Central memory CD8-positive, alpha-beta T cell (primary cell): ENCODE measurements around the gene RNF112.

Experiments
- ATAC-seq: fragments of 150-1000 bp; cut with Tn5 transposase; replicated peaks from 2 replicates; pipeline ENCODE4 v1.10.0; 2022; ENCODE audit warnings: mild to moderate bottlenecking, moderate FRiP score, moderate number of reproducible peaks; ENCODE audit not compliant: poor library complexity, severe bottlenecking; ENCODE audit errors: extremely low read depth
- DNase-seq, 2 donors: peaks; one replicate each; pipeline ENCODE4 v3.0.0; 2021; ENCODE audit warnings: low spot score in 2 of 2
- H3K27ac Mint-ChIP-seq: one replicate; pipeline ENCODE4 v1.8.0; 2022; ENCODE audit warnings: low read depth, mild to moderate bottlenecking, moderate library complexity, mixed read lengths
- H3K27me3 Mint-ChIP-seq: one replicate; pipeline ENCODE4 v1.8.0; 2022; ENCODE audit warnings: mixed read lengths
- H3K36me3 Mint-ChIP-seq: one replicate; pipeline ENCODE4 v1.8.0; 2022; ENCODE audit warnings: mild to moderate bottlenecking, moderate library complexity, mixed read lengths; ENCODE audit not compliant: insufficient read depth
- H3K4me1 Mint-ChIP-seq: one replicate; pipeline ENCODE4 v1.8.0; 2022; ENCODE audit warnings: mixed read lengths
- H3K4me3 Mint-ChIP-seq: one replicate; pipeline ENCODE4 v1.8.0; 2022; ENCODE audit warnings: mild to moderate bottlenecking, moderate library complexity, mixed read lengths
- H3K9me3 Mint-ChIP-seq: one replicate; pipeline ENCODE4 v1.8.0; 2022; ENCODE audit warnings: mixed read lengths

RNF112 gene

DNA sequence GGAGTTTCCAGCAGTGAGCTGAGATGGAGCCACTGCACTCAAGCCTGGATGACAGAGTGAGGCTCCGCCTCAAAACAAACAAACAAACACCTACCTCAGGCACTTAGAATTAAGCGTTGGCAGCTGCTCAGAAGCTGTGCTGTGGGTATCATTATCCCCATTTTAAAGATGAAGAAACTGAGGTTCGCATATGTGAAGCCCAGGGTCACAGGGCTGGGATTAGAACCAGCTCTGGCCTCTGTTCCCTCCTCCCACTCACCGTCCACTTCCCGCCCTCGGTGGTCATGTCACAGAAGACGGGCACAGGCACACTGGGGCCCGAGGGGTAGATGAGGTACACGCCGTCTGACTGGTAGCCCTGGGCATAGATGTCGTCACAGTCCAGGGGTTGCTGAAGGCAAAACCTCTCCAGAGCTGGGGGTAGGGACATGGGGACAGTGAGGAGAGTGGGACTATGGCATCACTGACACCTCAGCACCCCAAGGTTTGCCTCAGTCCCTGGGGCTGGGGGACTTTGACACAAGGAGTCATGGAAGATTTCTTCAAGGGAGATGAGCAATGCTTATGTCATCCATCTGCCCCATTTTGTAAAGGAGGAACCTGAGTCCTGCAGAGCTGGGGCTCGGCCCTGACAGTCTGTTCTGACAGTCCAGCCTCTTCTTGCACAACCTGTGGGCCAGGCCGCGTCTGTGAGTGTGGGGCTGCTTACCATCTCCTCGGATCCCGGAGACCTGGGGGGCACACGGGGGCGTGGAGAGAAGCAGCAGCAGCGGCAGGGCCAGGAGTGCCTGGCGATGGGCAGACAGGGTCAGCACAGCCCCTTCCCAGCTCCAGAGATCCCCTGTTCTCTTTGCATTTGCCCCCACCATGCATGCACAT is 24.7 kb upstream of the RNF112 start:
- Mint-ChIP-seq H3K27ac (no peak overlapping the region), H3K4me3 (no peak overlapping the region), H3K36me3 (peaks cover 5% of the 10 kb centered on the region), H3K9me3 (no peaks in the 10 kb centered on the region), H3K4me1 (peaks cover 17% of the 10 kb centered on the region), H3K27me3 (no peaks in the 10 kb centered on the region)
- ATAC-seq (no peak), DNase-seq (no peak)

DNA sequence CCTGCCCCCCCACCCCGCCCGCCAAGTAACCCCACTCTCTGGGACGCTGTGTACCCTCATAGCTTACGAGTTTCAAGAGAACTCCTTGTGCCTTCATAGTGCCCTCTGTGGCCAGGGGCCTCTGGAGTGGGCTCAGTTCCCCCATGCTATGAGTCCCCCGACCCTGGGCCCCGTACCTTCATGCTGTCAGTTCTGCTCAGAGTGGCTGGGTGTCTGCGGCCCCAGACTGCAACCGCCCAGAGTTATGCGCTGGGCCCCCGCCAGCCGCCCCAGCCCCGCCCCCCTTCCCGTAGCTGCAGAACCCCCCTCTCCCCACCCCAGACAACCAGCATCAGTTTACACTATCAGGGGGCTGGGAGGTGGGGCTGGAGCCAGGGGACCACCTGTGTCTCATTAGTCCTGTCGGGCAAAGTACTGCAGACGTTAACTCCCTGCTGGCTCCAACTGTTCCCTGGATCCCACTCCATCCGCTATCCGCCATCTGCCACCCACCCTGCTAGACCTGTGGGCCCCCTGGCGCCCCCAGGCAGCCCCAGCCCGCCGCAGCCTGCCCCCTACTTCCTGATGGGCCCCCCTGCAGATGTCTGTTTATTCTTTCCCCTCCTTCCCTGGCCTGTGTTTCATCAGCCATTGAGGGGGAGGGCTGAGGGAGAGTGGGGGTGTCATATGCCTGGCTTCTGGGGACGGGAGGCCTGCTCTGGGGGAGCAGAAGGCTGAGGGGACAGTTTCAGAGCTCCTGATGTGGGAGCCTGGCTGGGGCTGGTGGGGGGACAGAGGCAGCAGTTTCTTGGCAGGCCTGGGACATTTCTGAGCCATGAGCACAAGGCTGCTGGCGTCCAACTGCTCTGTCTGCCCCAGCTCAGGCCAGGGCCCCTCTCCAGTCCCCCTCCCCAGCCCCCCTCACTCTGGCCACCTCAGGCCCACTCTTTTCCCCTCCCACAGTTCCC is 23.8 kb upstream of the RNF112 start, which contains the start of gene MFAP4:
MFAP4 (minus strand) TSS at position 217 of the 947 bp plus-strand sequence; CDS start at position 182, 35 bp downstream.
- H3K27me3 Mint-ChIP-seq, result no peaks in the 10 kb centered on the region
- peaks cover 2% of the 10 kb centered on the region for H3K36me3 Mint-ChIP-seq
- peaks cover 17% of the 10 kb centered on the region for H3K4me1 Mint-ChIP-seq
- H3K27ac Mint-ChIP-seq, result no peak within 1 kb of the TSS
- ATAC-seq (no peak), DNase-seq (no peak)
- no peaks in the 10 kb centered on the region for H3K9me3 Mint-ChIP-seq
- no peak within 1 kb of the TSS for H3K4me3 Mint-ChIP-seq

DNA sequence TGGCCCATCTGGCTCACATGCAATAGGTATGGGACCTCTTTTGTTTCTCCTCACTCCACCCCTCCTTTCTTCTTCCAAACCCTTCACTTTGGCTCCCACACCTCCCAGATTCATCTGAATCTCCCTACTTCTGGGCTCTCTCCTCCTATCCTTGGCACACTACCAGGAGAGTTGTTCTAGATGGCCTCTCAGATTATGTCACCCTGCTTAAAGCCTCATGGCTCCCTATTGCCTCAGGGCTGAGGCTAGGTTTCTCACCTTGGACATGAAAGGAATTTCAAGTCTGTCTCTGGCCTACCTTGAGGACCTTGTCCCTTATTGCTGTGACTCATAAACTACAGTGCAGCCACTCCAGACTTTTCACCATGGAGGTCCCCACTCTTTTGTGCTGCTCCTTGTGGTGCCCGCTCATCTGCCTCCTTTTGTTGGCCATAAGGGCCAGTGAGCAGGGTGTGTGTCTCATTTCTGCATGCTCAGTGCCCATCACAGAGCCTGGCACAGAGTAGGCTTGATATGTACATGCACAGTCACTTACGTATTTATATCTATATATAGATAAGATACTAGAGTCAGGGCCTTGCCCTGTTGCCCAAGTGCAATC is 23.0 kb upstream of the RNF112 start:
- Mint-ChIP-seq H3K4me1 (peaks cover 17% of the 10 kb centered on the region), H3K27ac (no peak overlapping the region), H3K4me3 (no peak overlapping the region), H3K9me3 (no peaks in the 10 kb centered on the region), H3K36me3 (peaks cover 2% of the 10 kb centered on the region), H3K27me3 (no peaks in the 10 kb centered on the region)
- DNase-seq, result no peak
- ATAC-seq, result no peak

DNA sequence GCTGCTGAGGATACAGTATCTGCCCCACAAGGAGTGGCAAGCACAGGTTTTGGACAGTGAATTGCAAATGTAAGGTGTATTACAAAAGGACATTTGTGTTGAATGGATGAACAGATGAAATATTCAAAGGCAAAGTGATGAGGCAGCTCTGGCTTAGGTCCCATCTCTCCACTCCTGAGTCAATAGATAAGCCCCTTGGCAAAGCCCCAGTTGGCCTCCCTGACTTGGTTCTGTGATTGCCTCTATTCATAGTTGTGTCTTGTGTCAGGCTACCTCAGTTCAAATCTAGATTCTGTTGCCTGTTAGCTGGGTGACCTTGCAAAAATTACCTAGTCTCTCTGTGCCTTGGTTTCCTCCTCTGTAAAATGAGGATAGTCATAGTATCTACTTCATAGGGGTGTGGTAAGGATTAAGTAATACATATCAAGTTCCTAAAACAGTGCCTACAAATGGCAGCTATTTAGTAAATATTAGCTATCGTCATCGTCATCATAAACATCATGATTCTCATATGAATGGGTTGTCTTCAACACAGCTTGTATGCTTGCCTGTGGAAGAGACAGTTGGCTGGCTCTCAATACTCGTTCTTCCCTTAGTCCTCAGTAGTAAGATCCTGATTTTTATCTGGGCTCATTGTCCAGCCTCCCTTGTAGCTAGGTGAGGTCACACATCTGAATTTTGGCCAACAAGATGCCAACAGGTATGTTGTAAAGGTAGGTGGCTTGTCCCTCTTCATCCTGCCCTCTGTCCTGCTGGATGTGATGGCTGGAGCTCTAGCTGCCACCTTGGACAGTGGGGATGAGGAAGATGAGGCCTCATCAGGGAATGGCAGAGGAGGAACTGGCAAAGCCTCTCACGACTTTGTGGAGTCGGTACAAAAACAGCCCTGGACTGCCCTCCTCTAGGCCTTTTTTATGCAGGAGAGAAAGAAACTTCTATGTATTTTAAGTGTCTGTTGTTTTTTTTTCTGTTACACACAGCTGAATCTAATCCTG is 21.9 kb upstream of the RNF112 start:
- ATAC-seq, result no peak
- Mint-ChIP-seq H3K36me3 (peaks cover 2% of the 10 kb centered on the region), H3K27ac (no peak overlapping the region), H3K4me3 (no peak overlapping the region), H3K4me1 (peaks cover 10% of the 10 kb centered on the region), H3K27me3 (no peaks in the 10 kb centered on the region), H3K9me3 (no peaks in the 10 kb centered on the region)
- no peak for DNase-seq

DNA sequence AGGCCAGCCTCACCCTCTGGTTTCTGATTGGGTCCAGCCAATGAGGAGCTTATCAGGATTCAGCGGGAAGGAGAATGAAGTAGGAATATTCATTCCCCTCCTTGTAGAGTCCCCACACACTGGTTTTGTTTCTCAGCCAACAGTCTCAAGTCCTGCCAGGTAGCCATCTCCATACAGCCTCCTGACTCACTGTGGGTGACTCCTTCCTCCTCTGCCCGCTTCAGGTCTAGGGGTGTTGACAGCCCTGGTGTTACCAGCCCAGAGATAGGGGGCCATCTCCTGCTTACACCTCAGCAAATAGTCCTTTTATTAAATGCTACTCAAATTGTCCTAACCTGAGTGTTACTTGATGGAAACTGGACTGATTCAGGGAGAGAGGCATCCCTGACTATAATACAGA is 20.1 kb upstream of the RNF112 start:
- Mint-ChIP-seq H3K27ac (no peak overlapping the region), H3K4me1 (peaks cover 4% of the 10 kb centered on the region), H3K27me3 (no peaks in the 10 kb centered on the region), H3K4me3 (no peak overlapping the region), H3K36me3 (no peaks in the 10 kb centered on the region), H3K9me3 (no peaks in the 10 kb centered on the region)
- DNase-seq, result no peak
- no peak for ATAC-seq

DNA sequence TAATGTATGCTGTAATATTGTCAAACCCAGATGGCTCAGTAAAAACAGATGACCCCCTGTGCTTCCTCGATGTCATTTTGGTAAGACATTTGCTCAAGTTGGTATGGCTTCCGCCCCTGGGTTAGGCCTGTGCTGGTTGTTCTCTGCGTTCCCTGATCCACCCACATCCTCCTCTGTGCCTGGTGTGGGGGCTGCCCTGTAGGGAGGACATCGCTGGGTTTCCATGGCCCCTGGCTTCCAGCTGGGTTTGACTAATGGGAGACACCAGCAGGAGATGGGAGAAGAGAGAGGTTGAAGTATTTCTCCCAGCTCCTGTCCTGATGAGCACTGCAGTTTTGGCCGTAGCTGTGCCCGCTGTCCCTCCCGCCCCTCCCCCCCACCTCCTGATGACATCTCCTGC is 19.6 kb upstream of the RNF112 start:
- H3K4me3 Mint-ChIP-seq, result no peak overlapping the region
- no peaks in the 10 kb centered on the region for H3K27me3 Mint-ChIP-seq
- DNase-seq (no peak), ATAC-seq (no peak)
- H3K27ac Mint-ChIP-seq, result no peak overlapping the region
- H3K9me3 Mint-ChIP-seq, result no peaks in the 10 kb centered on the region
- peaks cover 1% of the 10 kb centered on the region for H3K4me1 Mint-ChIP-seq
- no peaks in the 10 kb centered on the region for H3K36me3 Mint-ChIP-seq

DNA sequence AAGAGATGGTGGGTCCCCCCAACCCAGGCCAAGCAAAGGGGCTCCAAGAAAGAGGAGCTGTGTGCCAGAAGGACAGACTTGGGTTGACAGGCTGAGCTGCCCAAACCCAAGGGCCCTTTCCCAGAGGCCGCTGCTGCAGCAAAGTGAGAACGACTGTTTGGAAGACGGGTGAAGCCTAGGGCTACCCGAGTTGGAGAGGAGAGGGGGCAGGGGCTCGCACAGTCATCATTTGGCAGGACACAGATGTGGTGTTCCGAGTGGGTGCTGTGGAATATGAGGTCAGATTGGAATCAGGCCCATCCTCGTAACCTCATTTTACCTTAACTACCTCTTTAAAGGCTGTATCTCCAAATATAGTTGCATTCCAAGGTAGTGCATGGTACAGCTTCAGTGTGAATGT is 18.7 kb upstream of the RNF112 start:
- no peak for ATAC-seq
- no peaks in the 10 kb centered on the region for H3K36me3 Mint-ChIP-seq
- no peak overlapping the region for H3K27ac Mint-ChIP-seq
- H3K4me3 Mint-ChIP-seq, result no peak overlapping the region
- H3K27me3 Mint-ChIP-seq, result no peaks in the 10 kb centered on the region
- no peaks in the 10 kb centered on the region for H3K4me1 Mint-ChIP-seq
- H3K9me3 Mint-ChIP-seq, result no peaks in the 10 kb centered on the region
- DNase-seq, result no peak

DNA sequence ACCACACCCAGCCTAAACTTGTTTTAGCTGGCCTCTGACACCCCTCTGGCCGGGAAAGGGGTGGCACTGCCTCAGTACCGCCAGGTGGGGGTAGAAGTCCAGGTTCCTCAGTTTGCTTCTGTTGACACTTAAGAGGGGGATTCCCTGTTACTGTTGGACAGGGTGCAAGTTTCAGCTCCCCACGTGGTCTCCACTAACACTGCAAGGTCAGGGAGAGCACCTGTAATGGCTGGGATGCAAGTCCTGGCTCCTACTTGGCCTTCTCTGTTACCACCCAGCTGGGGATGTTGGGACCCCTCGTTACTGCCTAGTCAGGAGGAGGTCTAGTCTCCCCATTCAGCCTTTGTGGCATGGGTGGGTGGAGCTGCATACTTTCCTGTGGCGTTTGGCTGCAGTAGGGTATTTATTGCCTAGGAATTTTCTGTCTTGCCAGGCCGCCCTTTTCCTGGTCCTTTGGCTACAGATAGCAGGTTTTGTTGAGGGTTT is 13.4 kb upstream of the RNF112 start:
- H3K27me3 Mint-ChIP-seq, result no peaks in the 10 kb centered on the region
- H3K4me3 Mint-ChIP-seq, result no peak overlapping the region
- ATAC-seq (no peak), DNase-seq (no peak)
- no peaks in the 10 kb centered on the region for H3K4me1 Mint-ChIP-seq
- H3K36me3 Mint-ChIP-seq, result peaks cover 3% of the 10 kb centered on the region
- no peaks in the 10 kb centered on the region for H3K9me3 Mint-ChIP-seq
- no peak overlapping the region for H3K27ac Mint-ChIP-seq

DNA sequence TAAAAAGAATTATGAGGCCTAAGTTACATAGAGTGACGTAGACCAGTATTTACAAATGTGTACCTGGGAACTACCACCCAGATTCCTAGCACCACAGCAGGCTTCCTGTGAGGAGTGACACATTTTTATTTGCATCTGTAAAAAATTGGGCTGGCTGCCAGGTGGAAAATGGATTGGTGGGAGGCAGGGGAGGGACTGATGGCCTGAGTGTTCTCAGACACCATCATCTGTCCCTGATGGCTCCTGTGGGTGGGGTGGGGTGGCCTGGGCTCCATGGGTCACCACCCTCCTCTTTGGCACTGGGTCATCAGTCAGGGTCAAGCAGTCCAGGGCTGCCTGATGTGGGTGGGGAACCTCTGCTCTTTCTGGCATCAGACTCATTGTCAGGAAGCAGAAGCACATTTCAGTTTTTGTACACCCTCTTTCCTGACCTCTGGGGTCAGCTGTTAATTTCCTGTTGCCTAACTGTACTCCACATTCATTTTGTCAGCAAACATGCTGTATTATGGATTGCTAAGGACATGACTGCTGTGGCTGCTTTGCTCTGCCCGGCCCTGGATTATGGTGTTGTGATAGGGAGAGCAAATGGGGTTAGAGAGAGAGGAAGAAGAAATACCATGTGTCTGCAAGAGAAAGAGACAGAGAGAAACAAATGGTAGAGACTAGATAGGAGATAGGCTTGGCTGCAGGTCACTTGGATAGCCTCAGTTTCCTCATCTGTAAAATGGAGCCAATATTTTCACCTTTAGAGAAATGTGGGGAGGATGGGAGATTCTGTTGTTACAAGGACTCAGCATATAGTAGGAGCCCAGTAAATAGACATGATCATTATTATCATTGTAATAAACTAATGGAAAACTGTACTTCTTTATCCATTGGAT is 12.5 kb upstream of the RNF112 start:
- H3K36me3 Mint-ChIP-seq, result peaks cover 3% of the 10 kb centered on the region
- H3K4me1 Mint-ChIP-seq, result no peaks in the 10 kb centered on the region
- H3K4me3 Mint-ChIP-seq, result no peak overlapping the region
- no peaks in the 10 kb centered on the region for H3K9me3 Mint-ChIP-seq
- no peak for DNase-seq
- ATAC-seq, result no peak
- no peaks in the 10 kb centered on the region for H3K27me3 Mint-ChIP-seq
- no peak overlapping the region for H3K27ac Mint-ChIP-seq

DNA sequence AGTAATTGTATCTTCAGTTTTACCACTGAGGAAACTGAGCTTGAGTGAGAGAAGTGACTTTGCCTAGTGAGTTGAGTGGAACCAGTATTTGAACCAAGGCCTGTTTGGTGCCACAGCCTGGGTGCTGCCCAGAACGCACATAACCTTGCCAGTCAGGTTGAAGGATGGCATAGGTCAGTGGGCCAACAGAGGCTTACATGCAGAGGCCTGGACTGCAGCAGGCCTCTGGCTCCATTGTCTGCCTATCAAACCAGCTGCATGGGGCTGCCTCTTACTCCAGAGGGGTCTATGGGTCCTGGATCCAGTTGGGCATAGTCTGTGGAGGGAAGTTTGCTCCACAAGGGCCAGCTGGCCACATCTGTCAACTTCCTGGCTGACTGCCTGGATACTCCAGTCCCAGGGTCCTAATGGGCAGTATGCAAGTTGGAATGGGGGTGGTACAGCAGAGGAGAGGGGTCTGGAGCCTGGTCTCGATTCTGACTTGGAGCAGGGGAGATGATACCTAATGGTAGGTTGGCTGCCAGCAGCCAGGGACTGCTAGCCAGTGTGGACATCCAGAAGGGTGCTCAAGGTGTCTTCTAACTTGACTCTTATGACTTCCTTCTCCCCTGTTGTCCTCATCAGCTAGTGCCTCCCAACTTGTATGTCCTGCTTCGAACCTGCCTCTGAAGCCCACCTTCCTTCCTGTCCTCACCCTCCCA is 11.1 kb upstream of the RNF112 start:
- Mint-ChIP-seq H3K27me3 (no peaks in the 10 kb centered on the region), H3K9me3 (no peaks in the 10 kb centered on the region), H3K4me1 (no peaks in the 10 kb centered on the region), H3K36me3 (peaks cover 3% of the 10 kb centered on the region), H3K4me3 (no peak overlapping the region), H3K27ac (no peak overlapping the region)
- ATAC-seq (no peak), DNase-seq (no peak)
